Spleen (tissue), 11 donors: ENCODE data around the gene REN. TPM values are rescaled to one million over a fixed set of nuclear protein-coding genes. Genes with fewer than 3 reads are reported as not detected.

Experiments
- DNase-seq: peaks from one replicate; pipeline ENCODE4 v3.0.0-alpha.2; 2020
- H3K27ac ChIP-seq, 8 donors: fragments of 200-600 bp; sonication (generic) in 7 of 8; 1 replicate in 4 of 8; 2 replicates in 4 of 8; pipeline versions ENCODE4 v1.5.0 to v1.8.0; 2016 to 2021; ENCODE audit warnings: inconsistent platforms in 4 of 8, mild to moderate bottlenecking in 4 of 8, moderate library complexity in 1 of 8
- H3K27me3 ChIP-seq, 7 donors: fragments of 200-600 bp; sonication (generic) in 6 of 7; replicated peaks in 1 of 7; 1 replicate in 4 of 7; 2 replicates in 3 of 7; pipeline versions ENCODE4 v1.5.0 to v1.8.0; 2016 to 2021; ENCODE audit warnings: inconsistent platforms in 3 of 7, mild to moderate bottlenecking in 1 of 7
- H3K36me3 ChIP-seq, 6 donors: fragments of 200-600 bp; sonication (generic) in 5 of 6; 1 replicate in 4 of 6; 2 replicates in 2 of 6; pipeline versions ENCODE4 v1.5.0 to v1.8.0; 2016 to 2021; ENCODE audit warnings: inconsistent platforms in 2 of 6
- H3K4me1 ChIP-seq, 6 donors: fragments of 200-600 bp; sonication (generic) in 5 of 6; 1 replicate in 3 of 6; 2 replicates in 3 of 6; pipeline versions ENCODE4 v1.5.0 to v1.8.0; 2016 to 2021; ENCODE audit warnings: inconsistent platforms in 3 of 6
- H3K4me3 ChIP-seq, 8 donors: fragments of 200-600 bp; sonication (generic) in 7 of 8; 1 replicate in 4 of 8; 2 replicates in 4 of 8; pipeline versions ENCODE4 v1.5.0 to v1.8.0; 2016 to 2021; ENCODE audit warnings: inconsistent platforms in 4 of 8, mild to moderate bottlenecking in 4 of 8, moderate library complexity in 2 of 8
- H3K9me3 ChIP-seq, 8 donors: fragments of 200-600 bp; sonication (generic) in 7 of 8; 1 replicate in 4 of 8; 2 replicates in 4 of 8; pipeline versions ENCODE4 v1.5.0 to v1.8.0; 2016 to 2021; ENCODE audit warnings: inconsistent platforms in 4 of 8
- CTCF ChIP-seq, 11 experiments: fragments of 200-600 bp in 7 of 11; fragments of 450-650 bp in 4 of 11; sonication (generic) in 4 of 11; IDR thresholded peaks in 8 of 11; conservative IDR thresholded peaks in 3 of 11; 1 replicate in 7 of 11; 2 replicates in 4 of 11; pipeline versions ENCODE4 v1.4.0 to v1.8.0; 2016 to 2021; ENCODE audit warnings: antibody characterized with exemption in 11 of 11, inconsistent platforms in 4 of 11, mild to moderate bottlenecking in 1 of 11
- POLR2A ChIP-seq, 3 donors: fragments of 450-650 bp; IDR thresholded peaks; one replicate each; pipeline ENCODE4 v1.5.1; 2017; ENCODE audit warnings: antibody characterized with exemption in 3 of 3, mild to moderate bottlenecking in 1 of 3
- POLR2AphosphoS5 ChIP-seq, 3 donors: sonication (generic); formaldehyde crosslinking; IDR thresholded peaks; one replicate each; pipeline ENCODE4 v1.5.1; 2017; ENCODE audit warnings: antibody characterized with exemption in 3 of 3
- WGBS, 5 donors: extraction: QIAGEN DNeasy Blood & Tissue Kit in 3 of 5; methylation state at CpG; one replicate each; pipeline versions ENCODE4 v1.1.5 to v1.1.7; 2013 to 2018; 5-methylcytosine and 5-hydroxymethylcytosine counted together
- intact Hi-C: fragments of 100-400 bp; cut with DNase I; formaldehyde crosslinking; loops from one replicate; pipeline ENCODE4 v1.15.0; 2023; ENCODE audit warnings: low total_unique reads
- polyA plus RNA-seq, 3 donors: library from polyadenylated mRNA; stranded (reverse); fragments of 200-250 nt; gene quantifications; one replicate each; pipeline ENCODE4 v1.2.1, GENCODE V29; 2013
- total RNA-seq, 7 donors: library from RNA; depleted of rRNA in 3 of 7; stranded (reverse); fragments of >200 nt in 3 of 7; fragmentation: NEBNext Ultra II Directional in 4 of 7; extraction: Animal tissue kit (Norgen Biotek cat#: 25700) in 4 of 7; gene quantifications; one replicate each; pipeline versions ENCODE4 v1.1.0 to v1.2.1, GENCODE V29; 2016 to 2021
- donor health status: healthy with polysubstance abuse.
- donor health status: DM: no; HTN: no; CAD: no; lungs with moderate emphysema.
- donor health status: DM: no; HTN: no; CAD: no.
- donor health status: Bipolar disorder and iron deficiency.
- donor health status: healthy.
- donor health status: DM: no; HTN: no; CAD: no.
- donor health status: DM: yes; HTN: yes; CAD: no.

The REN gene
- total and polyA plus RNA-seq, 10 donors: 0.12 to 0.25 TPM; not detected in 8

- TF ChIP-seq POLR2A (IDR thresholded peaks at IDR 0.05) (no peak), CTCF (IDR thresholded peaks at IDR 0.05 in 8 of 11, conservative IDR thresholded peaks at IDR 0.05 in 3 of 11) (no peak), POLR2AphosphoS5 (IDR thresholded peaks at IDR 0.05) (no peak)
- WGBS, 5 donors: 88 to 94% (median 90%) methylated on average over 2 of the region's 2 CpGs
- intact Hi-C loops: no loop called here
These were observed 27.0 kb downstream of the REN start for GRCh38 chr1:204139088-204139487.

GRCh38 chr1:204136814-204137213 is 29.3 kb downstream of the REN start:
- H3K36me3 ChIP-seq: peaks cover 0 to 38% (median 0%) of the 10 kb centered on the region in 6 donors
- no peaks in the 10 kb centered on the region for H3K27me3 ChIP-seq
- TF ChIP-seq POLR2AphosphoS5 (IDR thresholded peaks at IDR 0.05) (no peak), CTCF (IDR thresholded peaks at IDR 0.05 in 8 of 11, conservative IDR thresholded peaks at IDR 0.05 in 3 of 11) (no peak)
- no peak overlapping the region for H3K4me3 ChIP-seq
- intact Hi-C loops: no loop called here
- no peaks in the 10 kb centered on the region for H3K9me3 ChIP-seq
- no peak for DNase-seq
- 63 to 88% (median 82%) methylated on average over 2 of the region's 2 CpGs for WGBS, 5 donors
- H3K27ac ChIP-seq: no peak overlapping the region
- H3K4me1 ChIP-seq: no peaks in the 10 kb centered on the region

More at GRCh38 chr1:204139088-204139487, 27.0 kb downstream of the REN start:
- Histone ChIP-seq H3K4me1 (no peaks in the 10 kb centered on the region), H3K27ac (no peak overlapping the region), H3K27me3 (no peaks in the 10 kb centered on the region), H3K9me3 (no peaks in the 10 kb centered on the region), H3K4me3 (no peak overlapping the region), H3K36me3 (peaks cover 0 to 35% (median 0%) of the 10 kb centered on the region in 6 donors)
- DNase-seq: no peak

GRCh38 chr1:204134103-204134502 is 32.0 kb downstream of the REN start:
- Histone ChIP-seq H3K4me1 (peaks cover 0 to 11% (median 5%) of the 10 kb centered on the region in 6 donors), H3K27ac (no peak overlapping the region), H3K4me3 (no peak overlapping the region), H3K36me3 (peaks cover 0 to 34% (median 0%) of the 10 kb centered on the region in 6 donors), H3K27me3 (peaks cover 0 to 15% (median 0%) of the 10 kb centered on the region in 7 donors), H3K9me3 (no peaks in the 10 kb centered on the region)
- no peak for DNase-seq
- WGBS, 5 donors: 62 to 87% (median 71%) methylated on average over 11 of the region's 11 CpGs
- TF ChIP-seq POLR2A (IDR thresholded peaks at IDR 0.05) (no peak), POLR2AphosphoS5 (IDR thresholded peaks at IDR 0.05) (no peak), CTCF (IDR thresholded peaks at IDR 0.05 in 8 of 11, conservative IDR thresholded peaks at IDR 0.05 in 3 of 11) (no peak)
- intact Hi-C loops: no loop called here

GRCh38 chr1:204132718-204133117 is 33.4 kb downstream of the REN start:
- H3K9me3 ChIP-seq: no peaks in the 10 kb centered on the region
- H3K4me1 ChIP-seq: peaks cover 0 to 24% (median 13%) of the 10 kb centered on the region in 6 donors
- TF ChIP-seq CTCF (IDR thresholded peaks at IDR 0.05 in 8 of 11, conservative IDR thresholded peaks at IDR 0.05 in 3 of 11): no peak
- TF ChIP-seq POLR2AphosphoS5 (IDR thresholded peaks at IDR 0.05): no peak
- no peak for TF ChIP-seq POLR2A (IDR thresholded peaks at IDR 0.05)
- no peak for DNase-seq
- H3K36me3 ChIP-seq: peaks cover 0 to 23% (median 0%) of the 10 kb centered on the region in 6 donors
- WGBS, 5 donors: 77 to 89% (median 85%) methylated on average over 6 of the region's 6 CpGs
- no peak overlapping the region for H3K4me3 ChIP-seq
- H3K27ac ChIP-seq: no peak overlapping the region
- peaks cover 0 to 17% (median 0%) of the 10 kb centered on the region in 7 donors for H3K27me3 ChIP-seq
- intact Hi-C loops: no loop called here
